HepG2 (cell line): Measurements from ENCODE around the gene DDIT4. TPM values are rescaled to one million over a fixed set of nuclear protein-coding genes. Genes with fewer than 3 reads are reported as not detected.

Source experiments
- ATAC-seq: fragments of 200-7000 bp; cut with Tn5 transposase; 3 replicates; pipeline ENCODE4 v1.9.1; 2020; ENCODE audit warnings: mild to moderate bottlenecking, moderate library complexity
- BruUV-seq: library from RNA; stranded (reverse); fragments of 400-500 nt; replicated peaks from 2 replicates; lab custom pipeline; 2021; lab: Mats Ljungman, UMichigan
- CTCF ChIA-PET: fragments of 300-600 bp; formaldehyde crosslinking; extraction: SDS; loops from one replicate; lab custom pipeline; 2021; ENCODE audit warnings: low total read pairs, inconsistent platforms, low intra/inter-chr PET ratio; lab: Yijun Ruan, JAX
- POLR2A ChIA-PET: fragments of 350-600 bp; sonication (Branson Sonifier 250); formaldehyde crosslinking; loops from one replicate; lab custom pipeline; 2020; ENCODE audit warnings: antibody characterized with exemption, inconsistent platforms; lab: Yijun Ruan, JAX
- DNase-seq: peaks from one replicate; pipeline ENCODE4 v3.0.0-alpha.2; 2015; ENCODE audit warnings: low spot score
- FAIRE-seq: peaks from 3 replicates; lab custom pipeline; 2011; peaks lifted over from hg19 to GRCh38; lab: Jason Lieb, UNC
- H2AFZ ChIP-seq: one replicate; pipeline ENCODE4 v1.6.1; 2011; ENCODE audit warnings: low read length, inconsistent platforms
- H3K27ac ChIP-seq: fragments of 300-600 bp; 3 replicates; pipeline ENCODE4 v1.8.0; 2011; ENCODE audit warnings: mixed run types, mild to moderate bottlenecking, mixed read lengths, low read length, inconsistent platforms; ENCODE audit not compliant: insufficient read depth; ENCODE audit errors: extremely low read length
- H3K27me3 ChIP-seq, 2 experiments: fragments of 200-600 bp in 1 of 2; 2 replicates in 1 of 2; 3 replicates in 1 of 2; pipeline versions ENCODE4 v1.6.0 to v1.8.0; 2011; ENCODE audit warnings: low read length in 2 of 2, mild to moderate bottlenecking in 2 of 2, moderate library complexity in 2 of 2, inconsistent platforms in 1 of 2; ENCODE audit not compliant: insufficient read depth in 2 of 2, control insufficient read depth in 1 of 2
- H3K36me3 ChIP-seq, 2 experiments: fragments of 200-600 bp in 1 of 2; replicated peaks in 1 of 2; 2 replicates in 1 of 2; 3 replicates in 1 of 2; pipeline versions ENCODE4 v1.5.1 to v1.8.0; 2011; ENCODE audit warnings: low read length in 2 of 2, inconsistent platforms in 1 of 2; ENCODE audit not compliant: insufficient read depth in 2 of 2, control insufficient read depth in 1 of 2
- H3K4me1 ChIP-seq: 2 replicates; pipeline ENCODE4 v1.5.1; 2012; ENCODE audit warnings: low read length, inconsistent platforms; ENCODE audit not compliant: insufficient read depth
- H3K4me2 ChIP-seq: 2 replicates; pipeline ENCODE4 v1.6.0; 2011; ENCODE audit warnings: low read depth, low read length, inconsistent platforms
- H3K4me3 ChIP-seq, 3 experiments: fragments of 200-600 bp in 1 of 3; sonication (generic), shearing (Covaris generic) in 1 of 3; replicated peaks in 1 of 3; 2 replicates each; pipeline ENCODE4 v1.5.1; 2011 to 2016; ENCODE audit warnings: low read length in 3 of 3, inconsistent platforms in 2 of 3, low read depth in 2 of 3, mild to moderate bottlenecking in 2 of 3, control low read depth in 1 of 3, mixed read lengths in 1 of 3; ENCODE audit not compliant: insufficient read depth in 1 of 3
- H3K79me2 ChIP-seq: one replicate; pipeline ENCODE4 v1.6.1; 2011; ENCODE audit warnings: low read length, inconsistent platforms; ENCODE audit not compliant: insufficient read depth
- H3K9ac ChIP-seq: 2 replicates; pipeline ENCODE4 v1.6.0; 2011; ENCODE audit warnings: mild to moderate bottlenecking, low read depth, low read length, inconsistent platforms; ENCODE audit not compliant: insufficient read depth
- H3K9me3 ChIP-seq: 2 replicates; pipeline ENCODE4 v1.5.1; 2012; ENCODE audit warnings: mild to moderate bottlenecking, low read length
- H4K20me1 ChIP-seq: 2 replicates; pipeline ENCODE4 v1.6.0; 2011; ENCODE audit warnings: inconsistent platforms, mild to moderate bottlenecking, low read length, moderate library complexity; ENCODE audit not compliant: insufficient read depth
- HDAC2 ChIP-seq: sonication (generic); formaldehyde crosslinking; IDR thresholded peaks from 2 replicates; pipeline ENCODE4 v1.4.0; 2020; ENCODE audit warnings: missing genetic modification reagents
- KLF12 ChIP-seq: sonication (generic); formaldehyde crosslinking; IDR thresholded peaks from 2 replicates; pipeline ENCODE4 v1.4.0; 2020; ENCODE audit warnings: missing genetic modification reagents, borderline replicate concordance
- MAX ChIP-seq: IDR thresholded peaks from 2 replicates; pipeline ENCODE4 v1.6.1; 2012; ENCODE audit warnings: inconsistent platforms
- REPIN1 ChIP-seq: sonication (generic); formaldehyde crosslinking; IDR thresholded peaks from 2 replicates; pipeline ENCODE4 v1.8.0; 2022; ENCODE audit warnings: missing genetic modification reagents, low read depth, mild to moderate bottlenecking, borderline replicate concordance
- THAP8 ChIP-seq: sonication (generic); formaldehyde crosslinking; IDR thresholded peaks from 2 replicates; pipeline ENCODE4 v1.5.1; 2020; ENCODE audit warnings: missing genetic modification reagents, mild to moderate bottlenecking, borderline replicate concordance
- ZNF263 ChIP-seq: sonication (generic); formaldehyde crosslinking; IDR thresholded peaks from 2 replicates; pipeline ENCODE4 v1.4.0; 2020; ENCODE audit warnings: missing genetic modification reagents
- ZNF33A ChIP-seq: sonication (generic); formaldehyde crosslinking; IDR thresholded peaks from 2 replicates; pipeline ENCODE4 v1.5.1; 2020; ENCODE audit warnings: missing genetic modification reagents, mild to moderate bottlenecking, moderate library complexity, borderline replicate concordance
- ZNF687 ChIP-seq: sonication (generic); formaldehyde crosslinking; IDR thresholded peaks from 2 replicates; pipeline ENCODE4 v1.5.1; 2020; ENCODE audit warnings: mild to moderate bottlenecking, missing genetic modification reagents, moderate library complexity
- ZNF747 ChIP-seq: sonication (generic); formaldehyde crosslinking; IDR thresholded peaks from 2 replicates; pipeline ENCODE4 v1.8.1; 2023; ENCODE audit warnings: missing genetic modification reagents, mild to moderate bottlenecking, borderline replicate concordance
- ZNF772 ChIP-seq: sonication (generic); formaldehyde crosslinking; IDR thresholded peaks from 2 replicates; pipeline ENCODE4 v1.5.0; 2020; ENCODE audit warnings: mild to moderate bottlenecking, missing genetic modification reagents
- ZNF792 ChIP-seq: IDR thresholded peaks from 2 replicates; pipeline ENCODE4 v1.6.1; 2016
- WGBS: methylation state at CpG from one replicate; pipeline ENCODE4 v1.1.6; 2017; ENCODE audit warnings: low lambda C conversion rate; 5-methylcytosine and 5-hydroxymethylcytosine counted together
- in situ Hi-C: cut with HindIII; loops from 2 replicates; pipeline ENCODE4 v1.10.0; 2017; ENCODE audit warnings: low pct_unique_long_range_greater_than_20kb; ENCODE audit not compliant: extremely low pct_ligation_motif_present
- intact Hi-C: fragments of 100-400 bp; cut with micrococcal nuclease; formaldehyde crosslinking; loops from one replicate; pipeline ENCODE4 v1.10.0; 2022; ENCODE audit not compliant: unreplicated experiment
- polyA plus RNA-seq, 8 experiments: library from polyadenylated mRNA; depleted of rRNA in 3 of 8; stranded (reverse) in 7 of 8; unstranded in 1 of 8; fragments of >200 nt; fragmentation: Illumina TruSeq in 4 of 8; extraction: Trizol in 4 of 8; gene quantifications; 2 replicates each; pipeline versions ENCODE4 v1.2.1 to v1.2.3, GENCODE V29; 2011 to 2016; ENCODE audit warnings: low read depth in 4 of 8, missing spikeins in 1 of 8, mixed read lengths in 1 of 8; ENCODE audit not compliant: insufficient read depth in 1 of 8
- total RNA-seq, 5 experiments: library from RNA; depleted of rRNA; stranded (reverse); fragments of >200 nt; fragmentation: Illumina TruSeq; extraction: Trizol; gene quantifications; 2 replicates each; pipeline ENCODE4 v1.2.3, GENCODE V29; 2016; ENCODE audit warnings: low read depth in 1 of 5

The DDIT4 gene
- total and polyA plus RNA-seq, 2 of the 13 experiments (the other 11 are each of a cell fraction or from before 2014, with no cell fraction given), result 35.6 to 40.7 TPM

- no peak for TF ChIP-seq REPIN1 (CRISPR knock-in tag)
- no peak for TF ChIP-seq THAP8 (CRISPR knock-in tag)
- no peak for TF ChIP-seq MAX
- no peak for TF ChIP-seq HDAC2 (CRISPR knock-in tag)
- TF ChIP-seq ZNF772 (CRISPR knock-in tag), result no peak
- TF ChIP-seq ZNF792 (CRISPR knock-in tag), result no peak
- no peak for TF ChIP-seq KLF12 (CRISPR knock-in tag)
- TF ChIP-seq, all 625 proteins: peak for 0
Observed at GRCh38 chr10:72267381-72267780, 6.3 kb upstream of the DDIT4 start (continued).

GRCh38 chr10:72267819-72268399 is 5.8 kb upstream of the DDIT4 start:
- ChIA-PET CTCF (no interaction called here), POLR2A (no interaction called here)
- Histone ChIP-seq H3K79me2 (no peaks in the 10 kb centered on the region), H3K36me3 (no peaks in the 10 kb centered on the region), H3K27me3 (no peaks in the 10 kb centered on the region), H3K4me1 (peaks cover 55% of the 10 kb centered on the region), H3K4me2 (no peak overlapping the region), H3K4me3 (no peak overlapping the region), H3K9me3 (no peaks in the 10 kb centered on the region), H3K27ac (no peak overlapping the region), H2AFZ (no peak overlapping the region), H4K20me1 (no peaks in the 10 kb centered on the region), H3K9ac (no peak overlapping the region)
- no peak for DNase-seq
- intact Hi-C loops (no loop called here), in situ Hi-C loops (no loop called here)
- FAIRE-seq, result no peak
- no peak for ATAC-seq
- no TSS peak for BruUV-seq
- whole genome bisulfite sequencing, result 89% methylated on average over 14 of the region's 15 CpGs
- peak; percentile 13; the same call in 1 of the 2 replicates for TF ChIP-seq ZNF687 (CRISPR knock-in tag)
- TF ChIP-seq ZNF33A (CRISPR knock-in tag), result no peak
- peak; percentile 93 for TF ChIP-seq ZNF263
- no peak for TF ChIP-seq ZNF747 (CRISPR knock-in tag)
